Measurements from ENCODE around the gene GGCX. TPM values are rescaled to one million over a fixed set of nuclear protein-coding genes. Genes with fewer than 3 reads are reported as not detected.
A peak's percentile ranks its signal among the peaks of the same experiment; 100 is the strongest.

The GGCX gene
- total and polyA plus RNA-seq, 9 of the 15 experiments (the other 6 are each of a cell fraction or from before 2014, with no cell fraction given), result 14.4 to 47.1 (median 28.1) TPM

DNA sequence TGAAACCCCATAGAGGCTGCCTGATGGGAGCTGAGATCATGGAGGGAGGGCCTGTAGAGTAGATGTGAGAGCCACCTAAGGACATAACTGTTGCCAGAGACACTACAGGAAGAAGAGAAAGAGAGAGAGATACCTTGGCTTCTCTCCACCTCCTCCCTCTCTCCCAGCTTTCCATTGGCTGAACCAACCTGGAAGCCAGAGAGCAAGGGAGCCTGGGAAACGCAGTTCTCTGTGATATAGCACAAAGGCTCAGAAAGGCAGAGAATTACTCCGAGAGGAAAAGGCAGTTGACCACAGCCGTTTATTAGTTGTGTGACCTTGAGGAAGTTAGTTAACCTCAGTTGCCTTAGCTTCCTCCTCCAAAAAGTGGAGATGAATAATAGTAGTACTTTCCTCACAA, 60.0 kb downstream of the GGCX start (continued):
- TF ChIP-seq, protein P1, sequence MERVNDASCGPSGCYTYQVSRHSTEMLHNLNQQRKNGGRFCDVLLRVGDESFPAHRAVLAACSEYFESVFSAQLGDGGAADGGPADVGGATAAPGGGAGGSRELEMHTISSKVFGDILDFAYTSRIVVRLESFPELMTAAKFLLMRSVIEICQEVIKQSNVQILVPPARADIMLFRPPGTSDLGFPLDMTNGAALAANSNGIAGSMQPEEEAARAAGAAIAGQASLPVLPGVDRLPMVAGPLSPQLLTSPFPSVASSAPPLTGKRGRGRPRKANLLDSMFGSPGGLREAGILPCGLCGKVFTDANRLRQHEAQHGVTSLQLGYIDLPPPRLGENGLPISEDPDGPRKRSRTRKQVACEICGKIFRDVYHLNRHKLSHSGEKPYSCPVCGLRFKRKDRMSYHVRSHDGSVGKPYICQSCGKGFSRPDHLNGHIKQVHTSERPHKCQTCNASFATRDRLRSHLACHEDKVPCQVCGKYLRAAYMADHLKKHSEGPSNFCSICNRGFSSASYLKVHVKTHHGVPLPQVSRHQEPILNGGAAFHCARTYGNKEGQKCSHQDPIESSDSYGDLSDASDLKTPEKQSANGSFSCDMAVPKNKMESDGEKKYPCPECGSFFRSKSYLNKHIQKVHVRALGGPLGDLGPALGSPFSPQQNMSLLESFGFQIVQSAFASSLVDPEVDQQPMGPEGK (CRISPR knock-in tag; IDR thresholded peaks at IDR 0.05; ENCODE audit: borderline replicate concordance), result no peak
- TF ChIP-seq ZNF41 (CRISPR knock-in tag; conservative IDR thresholded peaks at IDR 0.05) (0 out of 2 replicates have a peak, but pooled peaks have one; percentile 44), GABPA (tag; conservative IDR thresholded peaks at IDR 0.05; ENCODE audit: low read depth) (peak; percentile 14; the same call in 1 of the 2 replicates), HDAC6 (IDR thresholded peaks at IDR 0.05; ENCODE audit: low read depth, low read length) (no peak), POLR2A (conservative IDR thresholded peaks at IDR 0.05) (0 out of 2 replicates have a peak, but pooled peaks have one; percentile 35), GTF2E2 (tag; IDR thresholded peaks at IDR 0.05) (no peak), MYNN (IDR thresholded peaks at IDR 0.05) (no peak), MYNN (CRISPR knock-in tag; IDR thresholded peaks at IDR 0.05) (no peak), BRF1 (IDR thresholded peaks at IDR 0.05; ENCODE audit: borderline replicate concordance, extremely low read depth, insufficient read length) (no peak), MECOM (CRISPR knock-in tag; IDR thresholded peaks at IDR 0.05) (no peak), SIN3A (IDR thresholded peaks at IDR 0.05; ENCODE audit: borderline replicate concordance in 2 of 2, control insufficient read depth in 1 of 2, low read depth in 2 of 2, low read length in 2 of 2) (no peak), PHB2 (IDR thresholded peaks at IDR 0.05; ENCODE audit: low read depth) (no peak), TSC22D4 (tag; IDR thresholded peaks at IDR 0.05) (no peak), ZNF143 (CRISPR knock-in tag; IDR thresholded peaks at IDR 0.05) (peak; percentile 67)
- TF ChIP-seq, protein P2, sequence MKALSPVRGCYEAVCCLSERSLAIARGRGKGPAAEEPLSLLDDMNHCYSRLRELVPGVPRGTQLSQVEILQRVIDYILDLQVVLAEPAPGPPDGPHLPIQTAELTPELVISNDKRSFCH (CRISPR knock-in tag; IDR thresholded peaks at IDR 0.05), result no peak
- TF ChIP-seq, protein P2 (tag; IDR thresholded peaks at IDR 0.05), result 0 out of 2 replicates have a peak, but pooled peaks have one; percentile 32
- TF ChIP-seq, protein P3, sequence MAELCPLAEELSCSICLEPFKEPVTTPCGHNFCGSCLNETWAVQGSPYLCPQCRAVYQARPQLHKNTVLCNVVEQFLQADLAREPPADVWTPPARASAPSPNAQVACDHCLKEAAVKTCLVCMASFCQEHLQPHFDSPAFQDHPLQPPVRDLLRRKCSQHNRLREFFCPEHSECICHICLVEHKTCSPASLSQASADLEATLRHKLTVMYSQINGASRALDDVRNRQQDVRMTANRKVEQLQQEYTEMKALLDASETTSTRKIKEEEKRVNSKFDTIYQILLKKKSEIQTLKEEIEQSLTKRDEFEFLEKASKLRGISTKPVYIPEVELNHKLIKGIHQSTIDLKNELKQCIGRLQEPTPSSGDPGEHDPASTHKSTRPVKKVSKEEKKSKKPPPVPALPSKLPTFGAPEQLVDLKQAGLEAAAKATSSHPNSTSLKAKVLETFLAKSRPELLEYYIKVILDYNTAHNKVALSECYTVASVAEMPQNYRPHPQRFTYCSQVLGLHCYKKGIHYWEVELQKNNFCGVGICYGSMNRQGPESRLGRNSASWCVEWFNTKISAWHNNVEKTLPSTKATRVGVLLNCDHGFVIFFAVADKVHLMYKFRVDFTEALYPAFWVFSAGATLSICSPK (IDR thresholded peaks at IDR 0.05; ENCODE audit: borderline replicate concordance), result no peak
- TF ChIP-seq, protein P4, sequence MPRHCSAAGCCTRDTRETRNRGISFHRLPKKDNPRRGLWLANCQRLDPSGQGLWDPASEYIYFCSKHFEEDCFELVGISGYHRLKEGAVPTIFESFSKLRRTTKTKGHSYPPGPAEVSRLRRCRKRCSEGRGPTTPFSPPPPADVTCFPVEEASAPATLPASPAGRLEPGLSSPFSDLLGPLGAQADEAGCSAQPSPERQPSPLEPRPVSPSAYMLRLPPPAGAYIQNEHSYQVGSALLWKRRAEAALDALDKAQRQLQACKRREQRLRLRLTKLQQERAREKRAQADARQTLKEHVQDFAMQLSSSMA (CRISPR knock-in tag; IDR thresholded peaks at IDR 0.05), result no peak
- TF ChIP-seq, protein P5, sequence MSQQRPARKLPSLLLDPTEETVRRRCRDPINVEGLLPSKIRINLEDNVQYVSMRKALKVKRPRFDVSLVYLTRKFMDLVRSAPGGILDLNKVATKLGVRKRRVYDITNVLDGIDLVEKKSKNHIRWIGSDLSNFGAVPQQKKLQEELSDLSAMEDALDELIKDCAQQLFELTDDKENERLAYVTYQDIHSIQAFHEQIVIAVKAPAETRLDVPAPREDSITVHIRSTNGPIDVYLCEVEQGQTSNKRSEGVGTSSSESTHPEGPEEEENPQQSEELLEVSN (IDR thresholded peaks at IDR 0.05; ENCODE audit: borderline replicate concordance in 1 of 2, extremely low read depth in 1 of 2, insufficient read depth in 1 of 2, insufficient read length in 1 of 2, low read depth in 1 of 2, low read length in 1 of 2, poor library complexity in 1 of 2, severe bottlenecking in 1 of 2), result no peak
- TF ChIP-seq, protein P6, sequence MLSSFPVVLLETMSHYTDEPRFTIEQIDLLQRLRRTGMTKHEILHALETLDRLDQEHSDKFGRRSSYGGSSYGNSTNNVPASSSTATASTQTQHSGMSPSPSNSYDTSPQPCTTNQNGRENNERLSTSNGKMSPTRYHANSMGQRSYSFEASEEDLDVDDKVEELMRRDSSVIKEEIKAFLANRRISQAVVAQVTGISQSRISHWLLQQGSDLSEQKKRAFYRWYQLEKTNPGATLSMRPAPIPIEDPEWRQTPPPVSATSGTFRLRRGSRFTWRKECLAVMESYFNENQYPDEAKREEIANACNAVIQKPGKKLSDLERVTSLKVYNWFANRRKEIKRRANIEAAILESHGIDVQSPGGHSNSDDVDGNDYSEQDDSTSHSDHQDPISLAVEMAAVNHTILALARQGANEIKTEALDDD (IDR thresholded peaks at IDR 0.05), result peak; percentile 93
- TF ChIP-seq, protein P7, sequence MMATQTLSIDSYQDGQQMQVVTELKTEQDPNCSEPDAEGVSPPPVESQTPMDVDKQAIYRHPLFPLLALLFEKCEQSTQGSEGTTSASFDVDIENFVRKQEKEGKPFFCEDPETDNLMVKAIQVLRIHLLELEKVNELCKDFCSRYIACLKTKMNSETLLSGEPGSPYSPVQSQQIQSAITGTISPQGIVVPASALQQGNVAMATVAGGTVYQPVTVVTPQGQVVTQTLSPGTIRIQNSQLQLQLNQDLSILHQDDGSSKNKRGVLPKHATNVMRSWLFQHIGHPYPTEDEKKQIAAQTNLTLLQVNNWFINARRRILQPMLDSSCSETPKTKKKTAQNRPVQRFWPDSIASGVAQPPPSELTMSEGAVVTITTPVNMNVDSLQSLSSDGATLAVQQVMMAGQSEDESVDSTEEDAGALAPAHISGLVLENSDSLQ (IDR thresholded peaks at IDR 0.05), result no peak

All from K562 (cell line).